Mesenchymal stem cell (in vitro differentiated cells and primary cell): ENCODE measurements around the gene ME1.

ENCODE experiments used
- DNase-seq: peaks from one replicate; pipeline ENCODE4 v3.0.0-alpha.2; 2013
- H2AFZ ChIP-seq: one replicate; pipeline ENCODE4 v1.6.1; 2013; ENCODE audit warnings: low read depth, mild to moderate bottlenecking, control low read depth, inconsistent platforms, low read length, moderate library complexity
- H2AK5ac ChIP-seq: 2 replicates; pipeline ENCODE4 v1.6.1; 2013; ENCODE audit warnings: low read length, moderate library complexity, mild to moderate bottlenecking, inconsistent platforms; ENCODE audit not compliant: severe bottlenecking
- H2BK120ac ChIP-seq: one replicate; pipeline ENCODE4 v1.6.1; 2013; ENCODE audit warnings: low read depth, mild to moderate bottlenecking, inconsistent platforms, low read length, moderate library complexity
- H2BK12ac ChIP-seq, 2 experiments: one replicate each; pipeline ENCODE4 v1.6.1; 2013; ENCODE audit warnings: inconsistent platforms in 2 of 2, low read length in 2 of 2, mild to moderate bottlenecking in 2 of 2, moderate library complexity in 2 of 2, control low read depth in 1 of 2
- H2BK15ac ChIP-seq: one replicate; pipeline ENCODE4 v1.6.1; 2013; ENCODE audit warnings: mild to moderate bottlenecking, low read depth, inconsistent platforms; ENCODE audit not compliant: poor library complexity, severe bottlenecking
- H2BK5ac ChIP-seq: 2 replicates; pipeline ENCODE4 v1.6.1; 2013; ENCODE audit warnings: low read depth, mild to moderate bottlenecking, low read length, control low read depth, inconsistent platforms; ENCODE audit not compliant: poor library complexity, severe bottlenecking
- H3K14ac ChIP-seq, 2 experiments: one replicate each; pipeline ENCODE4 v1.6.1; 2013; ENCODE audit warnings: inconsistent platforms in 2 of 2, low read length in 2 of 2, control low read depth in 1 of 2, mild to moderate bottlenecking in 1 of 2, moderate library complexity in 1 of 2
- H3K18ac ChIP-seq, 2 experiments: one replicate each; pipeline ENCODE4 v1.6.1; 2013; ENCODE audit warnings: inconsistent platforms in 2 of 2, low read length in 2 of 2, control low read depth in 1 of 2, low read depth in 1 of 2, mild to moderate bottlenecking in 1 of 2
- H3K23ac ChIP-seq, 2 experiments: one replicate each; pipeline ENCODE4 v1.6.1; 2013; ENCODE audit warnings: inconsistent platforms in 2 of 2, low read length in 2 of 2, mild to moderate bottlenecking in 2 of 2, moderate library complexity in 2 of 2, control low read depth in 1 of 2
- H3K27ac ChIP-seq: 2 replicates; pipeline ENCODE4 v1.5.1; 2013; ENCODE audit warnings: mild to moderate bottlenecking, moderate library complexity, low read length, control low read depth, inconsistent platforms; ENCODE audit not compliant: poor library complexity, severe bottlenecking
- H3K27me3 ChIP-seq, 2 experiments: 2 replicates each; pipeline versions ENCODE4 v1.6.1 to v1.7.0; 2013; ENCODE audit warnings: low read length in 2 of 2, mild to moderate bottlenecking in 2 of 2, moderate library complexity in 2 of 2, control low read depth in 1 of 2, inconsistent platforms in 1 of 2; ENCODE audit not compliant: control insufficient read depth in 1 of 2, insufficient read depth in 1 of 2
- H3K36me3 ChIP-seq, 2 experiments: 2 replicates each; pipeline versions ENCODE4 v1.6.1 to v1.7.0; 2013; ENCODE audit warnings: low read length in 2 of 2, control low read depth in 1 of 2, inconsistent platforms in 1 of 2, low read depth in 1 of 2, mild to moderate bottlenecking in 1 of 2; ENCODE audit not compliant: insufficient read depth in 2 of 2, control insufficient read depth in 1 of 2
- H3K4ac ChIP-seq, 2 experiments: one replicate each; pipeline ENCODE4 v1.6.1; 2013; ENCODE audit warnings: inconsistent platforms in 2 of 2, low read length in 2 of 2, mild to moderate bottlenecking in 2 of 2, moderate library complexity in 2 of 2, control low read depth in 1 of 2, low read depth in 1 of 2
- H3K4me1 ChIP-seq: 2 replicates; pipeline ENCODE4 v1.6.1; 2013; ENCODE audit warnings: low read depth, low read length, control low read depth; ENCODE audit not compliant: control insufficient read depth, insufficient read depth
- H3K4me2 ChIP-seq: 2 replicates; pipeline ENCODE4 v1.6.1; 2013; ENCODE audit warnings: low read length, mild to moderate bottlenecking, inconsistent platforms; ENCODE audit not compliant: poor library complexity, severe bottlenecking
- H3K4me3 ChIP-seq, 2 experiments: 2 replicates each; pipeline versions ENCODE4 v1.5.1 to v1.7.0; 2013; ENCODE audit warnings: low read length in 2 of 2, mild to moderate bottlenecking in 2 of 2, control low read depth in 1 of 2, low read depth in 1 of 2; ENCODE audit not compliant: insufficient read depth in 1 of 2
- H3K79me1 ChIP-seq: replicated peaks from 2 replicates; pipeline ENCODE4 v1.6.1; 2013; ENCODE audit warnings: mild to moderate bottlenecking, control low read depth, low read length, inconsistent platforms; ENCODE audit not compliant: poor library complexity, severe bottlenecking
- H3K9ac ChIP-seq: 2 replicates; pipeline ENCODE4 v1.7.0; 2013; ENCODE audit warnings: mild to moderate bottlenecking, low read length, moderate library complexity
- H3K9me3 ChIP-seq: 2 replicates; pipeline ENCODE4 v1.7.0; 2013; ENCODE audit warnings: mild to moderate bottlenecking, low read length; ENCODE audit not compliant: control insufficient read depth
- H4K8ac ChIP-seq: one replicate; pipeline ENCODE4 v1.6.1; 2013; ENCODE audit warnings: inconsistent platforms, mild to moderate bottlenecking, low read length, moderate library complexity
- H4K91ac ChIP-seq: one replicate; pipeline ENCODE4 v1.6.1; 2013; ENCODE audit warnings: mild to moderate bottlenecking, low read length, inconsistent platforms
- WGBS: methylation state at CpG from one replicate; pipeline ENCODE4 v1.1.7; 2013; ENCODE audit warnings: mixed read lengths; 5-methylcytosine and 5-hydroxymethylcytosine counted together

ME1 gene

GRCh38 chr6:83354747-83355146 is 76.1 kb downstream of the ME1 start:
- H3K9me3 ChIP-seq = peaks cover 3% of the 10 kb centered on the region
- H3K9ac ChIP-seq = no peak overlapping the region
- no peak overlapping the region for H3K4me3 ChIP-seq
- H2AFZ ChIP-seq = no peak overlapping the region
- WGBS = 100% methylated on average over 1 of the region's 1 CpG
- no peak overlapping the region for H4K91ac ChIP-seq
- no peak overlapping the region for H2BK5ac ChIP-seq
- H3K14ac ChIP-seq = no peak overlapping the region
- H4K8ac ChIP-seq = no peak overlapping the region
- peaks cover 2% of the 10 kb centered on the region for H3K79me1 ChIP-seq
- H3K27ac ChIP-seq = no peak overlapping the region
- H3K18ac ChIP-seq = no peak overlapping the region
- H3K27me3 ChIP-seq = no peaks in the 10 kb centered on the region
- DNase-seq = no peak
- H3K4me1 ChIP-seq = no peaks in the 10 kb centered on the region
- no peak overlapping the region for H3K4ac ChIP-seq
- no peak overlapping the region for H3K23ac ChIP-seq
- no peak overlapping the region for H2BK12ac ChIP-seq
- H2BK15ac ChIP-seq = no peak overlapping the region
- no peak overlapping the region for H3K4me2 ChIP-seq
- H2AK5ac ChIP-seq = no peak overlapping the region
- no peak overlapping the region for H2BK120ac ChIP-seq
- peaks cover 8 to 9% of the 10 kb centered on the region in 2 experiments for H3K36me3 ChIP-seq

DNA sequence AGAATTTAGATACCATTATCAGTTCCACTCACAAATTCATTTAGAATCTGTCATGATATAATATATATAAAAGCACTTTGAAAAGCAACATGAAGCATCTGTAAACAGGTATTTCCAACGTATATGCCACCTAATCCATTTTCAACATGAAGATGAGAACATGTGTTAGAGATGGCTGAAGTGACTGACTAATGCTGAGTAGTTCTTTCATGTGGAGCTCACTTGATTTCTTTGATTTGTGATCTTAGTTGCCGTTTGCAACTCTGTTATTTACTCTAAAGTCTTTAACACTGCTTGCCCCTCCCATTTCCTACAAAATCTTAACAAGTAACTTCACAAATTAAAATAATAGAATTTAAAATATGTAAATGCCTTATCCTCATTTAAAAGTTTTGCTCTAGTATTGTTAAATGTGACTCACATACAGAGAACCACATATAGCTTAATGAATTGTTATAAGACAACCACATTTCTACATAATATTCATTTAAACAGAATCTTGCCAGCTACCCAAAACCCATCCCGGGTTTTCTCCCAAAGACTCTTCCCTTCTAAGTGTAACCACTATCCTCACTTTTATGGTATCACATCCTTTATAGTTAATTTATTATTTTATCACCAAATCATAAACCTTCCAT is 78.3 kb downstream of the ME1 start:
- H3K27me3 ChIP-seq = no peaks in the 10 kb centered on the region
- H3K79me1 ChIP-seq = no peaks in the 10 kb centered on the region
- no peak overlapping the region for H4K8ac ChIP-seq
- no peak overlapping the region for H4K91ac ChIP-seq
- H2BK5ac ChIP-seq = no peak overlapping the region
- no peak overlapping the region for H2BK120ac ChIP-seq
- no peak overlapping the region for H3K18ac ChIP-seq
- no peak overlapping the region for H2AFZ ChIP-seq
- H3K4me1 ChIP-seq = no peaks in the 10 kb centered on the region
- no peak overlapping the region for H2BK12ac ChIP-seq
- H3K9me3 ChIP-seq = no peaks in the 10 kb centered on the region
- no peak overlapping the region for H3K27ac ChIP-seq
- no peak overlapping the region for H2AK5ac ChIP-seq
- no peak overlapping the region for H3K4ac ChIP-seq
- DNase-seq = no peak
- H3K4me2 ChIP-seq = no peak overlapping the region
- WGBS = 100% methylated on average over 1 of the region's 3 CpGs
- no peak overlapping the region for H2BK15ac ChIP-seq
- H3K4me3 ChIP-seq = no peak overlapping the region
- no peak overlapping the region for H3K14ac ChIP-seq
- no peak overlapping the region for H3K9ac ChIP-seq
- peaks cover 0 to 9% of the 10 kb centered on the region in 2 experiments for H3K36me3 ChIP-seq
- H3K23ac ChIP-seq = no peak overlapping the region

- no peak overlapping the region for H3K14ac ChIP-seq
- H2AK5ac ChIP-seq = no peak overlapping the region
- no peak overlapping the region for H3K18ac ChIP-seq
- H3K4me1 ChIP-seq = no peaks in the 10 kb centered on the region
- no peaks in the 10 kb centered on the region for H3K27me3 ChIP-seq
- no peak overlapping the region for H2AFZ ChIP-seq
- no peak for DNase-seq
- no peak overlapping the region for H3K4me2 ChIP-seq
- no peak overlapping the region for H3K4ac ChIP-seq
- no peak overlapping the region for H3K27ac ChIP-seq
- no peak overlapping the region for H4K91ac ChIP-seq
- H3K4me3 ChIP-seq = no peak overlapping the region
- no peak overlapping the region for H3K23ac ChIP-seq
- H3K79me1 ChIP-seq = no peaks in the 10 kb centered on the region
- H4K8ac ChIP-seq = no peak overlapping the region
- H3K9me3 ChIP-seq = no peaks in the 10 kb centered on the region
- no peak overlapping the region for H2BK12ac ChIP-seq
- peaks cover 0 to 30% of the 10 kb centered on the region in 2 experiments for H3K36me3 ChIP-seq
- WGBS = 100% methylated on average over 1 of the region's 3 CpGs
- no peak overlapping the region for H3K9ac ChIP-seq
- no peak overlapping the region for H2BK120ac ChIP-seq
- no peak overlapping the region for H2BK5ac ChIP-seq
- no peak overlapping the region for H2BK15ac ChIP-seq
These were observed 87.7 kb downstream of the ME1 start for GRCh38 chr6:83343121-83343520.

- WGBS = 96% methylated on average over 2 of the region's 2 CpGs
- Histone ChIP-seq H2AK5ac (no peak overlapping the region), H3K4me2 (no peak overlapping the region), H3K36me3 (peaks cover 0 to 30% of the 10 kb centered on the region in 2 experiments), H3K14ac (no peak overlapping the region), H2BK120ac (no peak overlapping the region), H3K4me3 (no peak overlapping the region), H4K91ac (no peak overlapping the region), H3K4me1 (no peaks in the 10 kb centered on the region), H3K18ac (no peak overlapping the region), H2BK15ac (no peak overlapping the region), H4K8ac (no peak overlapping the region), H3K27me3 (no peaks in the 10 kb centered on the region), H3K9ac (no peak overlapping the region), H3K4ac (no peak overlapping the region), H3K27ac (no peak overlapping the region), H2AFZ (no peak overlapping the region), H3K79me1 (no peaks in the 10 kb centered on the region), H2BK5ac (no peak overlapping the region), H3K23ac (no peak overlapping the region), H3K9me3 (no peaks in the 10 kb centered on the region), H2BK12ac (no peak overlapping the region)
- DNase-seq = no peak
These were observed 89.1 kb downstream of the ME1 start for GRCh38 chr6:83341765-83342164.
